ENCODE measurements around the gene KCNT1.

DNA sequence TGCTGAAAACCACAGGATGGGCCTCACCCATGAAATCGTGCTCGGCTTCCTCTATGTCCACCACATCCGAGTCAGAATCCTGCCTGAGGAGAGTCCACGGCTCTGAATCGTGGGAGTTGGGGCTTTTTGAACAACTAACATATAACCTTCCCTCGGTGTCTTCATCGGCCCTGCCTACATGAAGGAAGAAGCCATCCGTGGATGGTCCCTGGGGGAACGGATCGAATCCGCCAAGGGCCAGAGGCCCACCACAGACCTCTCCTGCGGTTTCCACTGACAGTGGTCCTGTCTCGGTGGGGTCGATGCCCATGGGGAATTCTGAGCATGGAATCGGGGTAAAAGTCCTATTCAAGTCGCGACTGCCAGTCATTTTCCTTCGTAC is 120.4 kb downstream of the KCNT1 start:
- no peak for TF ChIP-seq CTCF (IDR thresholded peaks at IDR 0.05)
- TF ChIP-seq POLR2A (IDR thresholded peaks at IDR 0.05), result no peak

All from thyroid gland (tissue), 4 donors.